Adipose tissue (tissue), 3 donors: ENCODE results near the gene BRD8. TPM values are rescaled to one million over a fixed set of nuclear protein-coding genes. Genes with fewer than 3 reads are reported as not detected.
"Not testable (repeated sequence)": the region's sequence is repeated elsewhere in the genome, so short reads cannot be mapped to it uniquely, and the experiment has no call there.

Experiments
- H3K27ac ChIP-seq: one replicate; pipeline ENCODE4 v1.5.1; 2013; ENCODE audit warnings: low read depth, low read length
- WGBS, 3 donors: extraction: QIAGEN DNeasy Blood & Tissue Kit; methylation state at CpG; one replicate each; pipeline ENCODE4 v1.1.7; 2013; 5-methylcytosine and 5-hydroxymethylcytosine counted together
- polyA plus RNA-seq, 3 donors: library from polyadenylated mRNA; stranded (reverse); fragments of 200-250 nt; gene quantifications; one replicate each; pipeline ENCODE4 v1.2.3, GENCODE V29; 2013
- donor health status: healthy with polysubstance abuse.
- donor health status: Bipolar disorder and iron deficiency.
- donor health status: healthy.

Gene BRD8
- polyA plus RNA-seq, 3 donors = 17.8 to 27.7 (median 21.8) TPM

DNA sequence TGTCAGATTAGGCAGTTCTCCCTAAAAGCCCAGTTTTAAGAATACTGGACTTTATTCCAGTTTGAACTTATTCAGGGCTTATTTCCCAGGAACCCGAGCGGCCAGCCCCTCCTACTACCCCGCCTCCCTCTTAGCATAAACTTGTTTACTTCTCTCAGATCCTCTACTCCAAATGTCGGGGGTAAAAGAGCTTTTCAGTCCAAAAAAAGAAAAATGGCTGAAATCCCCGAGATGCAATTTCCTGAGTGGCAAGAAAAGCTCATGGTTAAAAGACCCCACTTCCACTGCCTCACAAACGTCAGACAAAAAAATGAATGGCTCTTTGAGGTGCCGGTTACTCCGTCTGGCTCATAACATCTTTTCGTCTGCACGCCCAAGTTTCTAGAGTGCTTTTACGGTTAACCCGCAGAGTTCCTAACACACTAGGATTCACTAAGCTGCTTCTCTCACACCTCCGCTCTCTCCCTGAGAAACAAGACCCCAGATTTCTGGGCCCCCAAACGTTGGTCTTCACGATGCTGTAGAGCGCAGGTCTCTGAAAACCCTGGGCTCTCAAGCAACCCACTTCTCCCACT lies 402 bp downstream of the BRD8 start:
- H3K27ac ChIP-seq = no peak overlapping the region
- WGBS, 3 donors = 1% methylated on average over 16 of the region's 16 CpGs

DNA sequence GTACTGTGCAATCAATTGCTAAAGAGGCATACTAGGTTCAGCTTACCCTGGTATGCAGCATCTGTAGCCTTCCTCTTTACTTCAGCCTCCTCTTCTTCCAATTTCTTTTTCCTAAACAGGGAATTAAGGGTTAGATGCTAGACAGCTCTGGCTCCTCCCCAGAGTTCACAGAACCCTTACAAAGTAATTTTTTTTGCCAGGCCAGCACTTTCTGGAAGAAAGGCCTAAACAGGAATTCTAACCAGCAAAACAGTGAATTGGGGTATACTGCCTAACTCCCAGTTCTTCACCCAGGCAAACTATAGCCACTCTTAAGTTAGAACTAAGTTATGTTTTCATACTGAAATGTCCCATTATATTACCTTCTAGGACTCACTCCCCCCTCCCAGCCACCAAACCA lies 8.1 kb downstream of the BRD8 start:
- no peak overlapping the region for H3K27ac ChIP-seq

DNA sequence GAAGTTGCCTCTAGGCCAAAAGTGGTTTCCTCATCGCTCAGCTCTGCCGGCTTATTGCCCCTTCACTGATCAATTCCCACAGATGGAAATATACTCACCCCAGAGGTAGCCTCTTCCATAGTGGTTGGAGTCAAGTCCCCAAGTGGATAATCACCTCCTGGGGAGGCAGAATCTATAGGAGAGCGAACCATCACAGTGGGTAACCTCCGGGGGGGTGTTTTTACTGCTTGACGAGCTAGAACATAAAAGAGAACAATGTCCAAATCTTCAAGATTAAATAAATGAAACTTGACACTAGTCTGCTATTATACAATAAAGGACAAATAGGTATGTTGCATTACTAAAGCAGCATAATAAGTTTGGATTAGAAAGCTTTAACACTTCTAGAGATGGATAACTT lies 9.3 kb downstream of the BRD8 start:
- 90 to 96% (median 91%) methylated on average over 5 of the region's 5 CpGs for WGBS, 3 donors

GRCh38 chr5:138163721-138164120 lies 14.7 kb downstream of the BRD8 start:
- H3K27ac ChIP-seq = no peak overlapping the region

More for the DNA sequence above, 9.3 kb downstream of the BRD8 start:
- no peak overlapping the region for H3K27ac ChIP-seq

- H3K27ac ChIP-seq = no peak overlapping the region
- WGBS, 3 donors = 93 to 94% (median 93%) methylated on average over 4 of the region's 4 CpGs
Measured at GRCh38 chr5:138160706-138161105, 17.7 kb downstream of the BRD8 start.

GRCh38 chr5:138159666-138160065 lies 18.8 kb downstream of the BRD8 start:
- no peak overlapping the region for H3K27ac ChIP-seq
- 91 to 94% (median 94%) methylated on average over 5 of the region's 5 CpGs for WGBS, 3 donors

DNA sequence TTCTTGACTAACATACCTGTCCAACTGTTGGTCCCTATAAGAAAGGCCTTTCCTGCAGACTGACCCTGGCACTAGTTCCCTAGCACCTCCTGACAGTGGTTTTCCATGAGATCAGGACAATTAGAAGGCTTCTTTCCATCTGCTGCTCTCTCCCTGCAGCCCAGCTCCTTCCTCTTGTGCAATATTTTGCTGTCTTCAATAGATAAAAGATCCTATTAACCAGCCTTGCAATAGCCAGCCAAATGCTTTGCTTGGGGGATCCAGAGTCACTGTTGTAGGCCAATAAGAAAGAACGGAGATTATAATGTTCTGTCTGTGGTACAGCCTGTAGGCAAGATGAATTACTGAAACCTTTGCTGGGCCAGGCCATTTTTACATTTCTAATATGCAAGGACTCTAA lies 20.8 kb downstream of the BRD8 start:
- no peak overlapping the region for H3K27ac ChIP-seq
- 80 to 88% (median 85%) methylated on average over 1 of the region's 1 CpG for WGBS, 3 donors

GRCh38 chr5:138155977-138156376 lies 22.5 kb downstream of the BRD8 start:
- not testable (repeated sequence) for H3K27ac ChIP-seq
- 97 to 99% (median 98%) methylated on average over 9 of the region's 9 CpGs for WGBS, 3 donors

DNA sequence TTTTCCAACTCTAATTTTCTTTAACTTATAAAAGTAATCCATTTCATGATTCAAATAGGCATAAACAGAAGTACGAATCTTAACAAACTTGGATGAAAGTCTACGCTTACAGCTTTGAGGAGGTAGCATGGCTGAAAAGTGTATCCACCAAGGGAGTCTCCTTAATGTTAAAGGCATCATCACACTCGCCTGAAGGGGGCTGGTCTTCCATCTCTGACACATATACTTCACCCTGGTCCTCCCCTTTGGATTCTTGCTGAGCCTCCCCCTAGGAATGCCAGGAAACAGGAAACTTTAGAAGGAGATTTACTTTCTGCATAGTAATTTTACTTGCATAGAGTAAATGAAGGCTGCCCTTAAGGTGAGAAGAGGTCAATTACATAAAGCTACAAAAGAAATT lies 28.9 kb downstream of the BRD8 start:
- 50 to 69% (median 50%) methylated on average over 3 of the region's 3 CpGs for WGBS, 3 donors

GRCh38 chr5:138148811-138149210 lies 29.6 kb downstream of the BRD8 start:
- H3K27ac ChIP-seq = no peak overlapping the region
- WGBS, 3 donors = 17 to 50% (median 31%) methylated on average over 1 of the region's 1 CpG

More for the DNA sequence above, 28.9 kb downstream of the BRD8 start:
- no peak overlapping the region for H3K27ac ChIP-seq

GRCh38 chr5:138143578-138143977 lies 34.9 kb downstream of the BRD8 start:
- H3K27ac ChIP-seq = not testable (repeated sequence)
- 86 to 95% (median 91%) methylated on average over 6 of the region's 6 CpGs for WGBS, 3 donors

- whole genome bisulfite sequencing, 3 donors = 55 to 70% (median 62%) methylated on average over 1 of the region's 1 CpG
- no peak overlapping the region for H3K27ac ChIP-seq
Measured at GRCh38 chr5:138141734-138142133, 36.7 kb downstream of the BRD8 start.

DNA sequence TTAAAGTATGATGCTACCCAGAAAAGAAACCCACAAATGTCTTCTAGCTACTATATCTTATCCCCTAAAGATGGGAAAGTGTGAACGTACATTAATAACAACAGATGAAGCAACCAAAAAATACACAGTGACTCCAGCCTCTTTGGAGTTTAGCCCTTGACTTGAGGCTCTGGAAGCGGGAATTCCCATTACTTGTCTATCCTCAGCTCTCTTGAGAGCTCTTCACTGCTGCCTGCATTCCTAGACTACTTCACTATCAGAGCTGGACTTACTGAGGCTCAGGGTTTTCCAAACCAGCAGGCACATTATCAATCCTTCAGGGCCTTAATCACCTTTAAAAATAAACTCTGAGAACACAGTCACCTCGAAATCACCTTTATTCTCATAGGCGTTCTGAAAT lies 38.2 kb downstream of the BRD8 start:
- 64 to 71% (median 65%) methylated on average over 4 of the region's 4 CpGs for WGBS, 3 donors
- H3K27ac ChIP-seq = no peak overlapping the region

- WGBS, 3 donors = 50 to 56% (median 52%) methylated on average over 3 of the region's 3 CpGs
- no peak overlapping the region for H3K27ac ChIP-seq
Measured at GRCh38 chr5:138139781-138140090, 38.7 kb downstream of the BRD8 start.

GRCh38 chr5:138138949-138139780 lies 39.3 kb downstream of the BRD8 start, which contains the start of gene NME5:
Gene NME5, minus strand, starts transcription at chr5:138139428. Its CDS starts 648 bp downstream, at chr5:138138780.
- WGBS, 3 donors = 3 to 8% (median 7%) methylated on average over 22 to 31 of the region's 31 CpGs
- H3K27ac ChIP-seq = no peak within 1 kb of the TSS

- 91 to 93% (median 92%) methylated on average over 7 of the region's 7 CpGs for WGBS, 3 donors
- no peak overlapping the region for H3K27ac ChIP-seq
Measured at GRCh38 chr5:138132543-138132942, 45.9 kb downstream of the BRD8 start.

DNA sequence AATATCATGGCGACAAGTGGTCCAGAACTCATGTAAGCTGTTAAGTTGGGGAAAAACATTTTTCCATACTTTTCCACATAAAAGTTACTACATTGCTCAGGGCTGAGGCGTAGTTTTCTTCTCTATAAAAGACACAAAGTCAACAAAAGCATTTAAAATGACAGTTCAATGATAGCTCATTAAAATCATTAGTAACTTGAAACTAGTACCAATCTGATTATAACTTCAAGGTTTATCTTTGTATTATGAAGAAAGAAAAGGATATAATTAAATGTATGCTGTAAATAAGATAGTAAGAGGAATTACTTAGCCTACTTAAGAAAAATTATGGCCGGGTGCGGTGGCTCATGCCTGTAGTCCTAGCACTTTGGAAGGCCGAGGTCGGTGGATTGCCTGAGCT lies 49.1 kb downstream of the BRD8 start:
- no peak overlapping the region for H3K27ac ChIP-seq
- WGBS, 3 donors = 92 to 95% (median 94%) methylated on average over 6 of the region's 6 CpGs

GRCh38 chr5:138128334-138128733 lies 50.1 kb downstream of the BRD8 start:
- H3K27ac ChIP-seq = no peak overlapping the region
- 40 to 59% (median 43%) methylated on average over 5 of the region's 5 CpGs for WGBS, 3 donors

DNA sequence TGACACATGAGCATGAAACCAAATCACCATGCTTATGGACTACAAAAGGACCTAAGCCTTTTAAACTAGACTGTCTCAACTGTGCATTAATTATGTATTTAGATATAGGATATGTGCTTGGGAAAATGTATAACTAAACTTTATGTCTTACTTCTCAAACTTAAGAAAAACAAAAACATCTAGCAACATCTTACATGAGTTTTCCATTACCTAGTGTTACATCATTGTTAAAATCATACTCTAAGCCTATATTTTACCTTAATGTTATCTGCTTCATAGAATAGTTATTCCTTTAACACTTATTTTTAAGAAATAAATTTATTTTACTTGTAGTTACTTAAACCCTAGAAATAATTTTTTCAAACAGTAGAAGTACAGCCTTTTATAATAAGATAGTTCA lies 63.2 kb downstream of the BRD8 start:
- no peak overlapping the region for H3K27ac ChIP-seq

GRCh38 chr5:138111937-138112336 lies 66.5 kb downstream of the BRD8 start:
- no peak overlapping the region for H3K27ac ChIP-seq
- WGBS, 3 donors = 22 to 38% (median 36%) methylated on average over 1 of the region's 1 CpG
